ENCODE data around the gene C1QTNF12. TPM values are rescaled to one million over a fixed set of nuclear protein-coding genes. Genes with fewer than 3 reads are reported as not detected.

C1QTNF12 gene
- total and polyA plus RNA-seq, 2 of the 8 experiments (the other 6 are each of a cell fraction or from before 2014, with no cell fraction given): 2.1 to 3.7 TPM

DNA sequence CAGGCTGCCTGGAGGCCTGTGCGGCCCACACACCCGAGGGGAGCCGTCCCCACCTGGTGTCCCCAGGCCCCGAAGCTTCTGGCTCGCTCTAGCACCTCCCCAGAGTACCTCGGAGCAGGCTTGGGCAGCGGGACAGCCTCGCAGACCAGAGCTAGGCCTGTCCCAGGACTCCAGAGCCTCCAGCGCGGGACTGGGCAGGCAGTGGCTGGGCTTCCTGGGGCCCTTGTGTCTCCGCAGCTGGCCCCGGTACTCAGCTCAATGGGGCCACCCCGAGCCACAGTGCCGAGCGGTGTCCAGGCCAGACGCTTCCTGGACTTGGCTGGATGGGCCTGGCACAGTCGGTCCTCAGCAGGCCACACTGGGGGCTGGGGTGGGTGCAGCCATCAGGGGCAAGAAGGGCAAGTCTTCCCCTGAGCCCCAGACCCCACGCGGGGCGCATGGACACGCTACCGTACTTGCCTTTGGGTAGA lies 38.6 kb upstream of the C1QTNF12 start (continued):
- no peak for TF ChIP-seq SAP30 (IDR thresholded peaks at IDR 0.05; ENCODE audit: insufficient read depth, insufficient replicate concordance, low read length)
- TF ChIP-seq CHD1 (IDR thresholded peaks at IDR 0.05; ENCODE audit: low read depth, low read length): no peak
